OCI-LY7 (cell line): ENCODE measurements around the gene MYOC. TPM values are rescaled to one million over a fixed set of nuclear protein-coding genes. Genes with fewer than 3 reads are reported as not detected.

Experiments
- BruUV-seq: library from RNA; stranded (reverse); fragments of 400-500 nt; replicated peaks from 2 replicates; lab custom pipeline; 2021; lab: Mats Ljungman, UMichigan
- CTCF ChIA-PET: fragments of 300-600 bp; sonication (Branson Sonifier 250); formaldehyde crosslinking; loops from one replicate; lab custom pipeline; 2022; ENCODE audit warnings: antibody characterized with exemption; ENCODE audit not compliant: unreplicated experiment; lab: Charles Lee
- POLR2A ChIA-PET: fragments of 300-600 bp; sonication (Branson Sonifier 250); formaldehyde crosslinking; loops from one replicate; lab custom pipeline; 2022; ENCODE audit warnings: antibody characterized with exemption; lab: Charles Lee
- DNase-seq: peaks from one replicate; pipeline ENCODE4 v3.0.0-alpha.2; 2015; ENCODE audit warnings: low spot score
- H2AFZ ChIP-seq: fragments of 200-600 bp; sonication (generic), shearing (Covaris generic); 2 replicates; pipeline ENCODE4 v1.6.1; 2014; ENCODE audit warnings: mild to moderate bottlenecking, antibody characterized with exemption, low read length, moderate library complexity
- H3K27ac ChIP-seq: fragments of 200-600 bp; sonication (generic); 2 replicates; pipeline ENCODE4 v1.5.1; 2014; ENCODE audit warnings: mixed run types, low read depth, mild to moderate bottlenecking, moderate library complexity, low read length, inconsistent platforms; ENCODE audit not compliant: poor library complexity, severe bottlenecking
- H3K36me3 ChIP-seq: fragments of 200-600 bp; sonication (generic); 2 replicates; pipeline ENCODE4 v1.6.1; 2014; ENCODE audit warnings: mild to moderate bottlenecking, antibody characterized with exemption, low read length, moderate library complexity, mixed read lengths; ENCODE audit not compliant: insufficient read depth
- H3K4me1 ChIP-seq: fragments of 200-600 bp; sonication (generic); 2 replicates; pipeline ENCODE4 v1.5.1; 2014; ENCODE audit warnings: mild to moderate bottlenecking, low read length; ENCODE audit not compliant: insufficient read depth, poor library complexity, severe bottlenecking
- H3K4me2 ChIP-seq: fragments of 200-600 bp; sonication (generic); 2 replicates; pipeline ENCODE4 v1.6.1; 2014; ENCODE audit warnings: mild to moderate bottlenecking, low read length
- H3K4me3 ChIP-seq: fragments of 200-600 bp; sonication (generic); 2 replicates; pipeline ENCODE4 v1.5.1; 2014; ENCODE audit warnings: mild to moderate bottlenecking, low read depth, low read length; ENCODE audit not compliant: poor library complexity, severe bottlenecking
- H3K79me2 ChIP-seq: fragments of 200-600 bp; sonication (generic); 2 replicates; pipeline ENCODE4 v1.6.1; 2016; ENCODE audit warnings: low read depth, mild to moderate bottlenecking, low read length, moderate library complexity, mixed read lengths; ENCODE audit not compliant: insufficient read depth
- H3K9me2 ChIP-seq: fragments of 200-600 bp; sonication (generic); 2 replicates; pipeline ENCODE4 v1.6.1; 2016; ENCODE audit warnings: mild to moderate bottlenecking, low read length, mixed read lengths; ENCODE audit not compliant: insufficient read depth
- H3K9me3 ChIP-seq: fragments of 200-600 bp; sonication (generic); 2 replicates; pipeline ENCODE4 v1.6.1; 2014; ENCODE audit warnings: mild to moderate bottlenecking, mixed run types, low read length, mixed read lengths
- H4K20me1 ChIP-seq: fragments of 200-600 bp; sonication (generic); 2 replicates; pipeline ENCODE4 v1.6.1; 2014; ENCODE audit warnings: mild to moderate bottlenecking, antibody characterized with exemption, low read length, moderate library complexity, mixed read lengths; ENCODE audit not compliant: insufficient read depth
- CTCF ChIP-seq: fragments of 200-600 bp; sonication (generic); conservative IDR thresholded peaks from 2 replicates; pipeline ENCODE4 v1.5.1; 2014; ENCODE audit warnings: mild to moderate bottlenecking, antibody characterized with exemption, low read length, moderate library complexity, mixed read lengths
- EZH2phosphoT487 ChIP-seq: fragments of 200-600 bp; sonication (generic); IDR thresholded peaks from 2 replicates; pipeline ENCODE4 v1.6.1; 2018; ENCODE audit warnings: low read depth, borderline replicate concordance, mild to moderate bottlenecking, mixed run types, antibody characterized with exemption, low read length, moderate library complexity, mixed read lengths
- intact Hi-C: fragments of 100-400 bp; cut with micrococcal nuclease; formaldehyde crosslinking; loops from one replicate; pipeline ENCODE4 v1.10.0; 2022; ENCODE audit not compliant: unreplicated experiment
- total RNA-seq, 2 experiments: library from RNA; depleted of rRNA in 1 of 2; stranded (reverse); fragments of >200 nt in 1 of 2; shearing (Covaris generic) in 1 of 2; gene quantifications; 2 replicates each; pipeline ENCODE4 v1.2.3, GENCODE V29; 2014 to 2022

The MYOC gene
- total RNA-seq, 2 experiments from 2014 or later = not detected

- H2AFZ ChIP-seq = no peak overlapping the region
- no peak overlapping the region for H3K27ac ChIP-seq
- H3K4me3 ChIP-seq = no peak overlapping the region
- ChIA-PET CTCF (no interaction called here), POLR2A (interaction anchor here (0.6 kb wide), 1 partner anchor 29 kb away, joined by 4 read pairs; no protein-coding TSS in a partner anchor)
- BruUV-seq = no TSS peak
- H3K36me3 ChIP-seq = no peaks in the 10 kb centered on the region
- no peak for DNase-seq
- H3K4me2 ChIP-seq = no peak overlapping the region
- intact Hi-C loops = no loop called here
- H4K20me1 ChIP-seq = no peaks in the 10 kb centered on the region
- no peaks in the 10 kb centered on the region for H3K9me2 ChIP-seq
- no peaks in the 10 kb centered on the region for H3K4me1 ChIP-seq
- H3K9me3 ChIP-seq = no peaks in the 10 kb centered on the region
- H3K79me2 ChIP-seq = no peaks in the 10 kb centered on the region
- TF ChIP-seq CTCF (no peak), EZH2phosphoT487 (no peak)
Measured at GRCh38 chr1:171613282-171613681, 39.2 kb downstream of the MYOC start.

GRCh38 chr1:171611306-171611705, 41.2 kb downstream of the MYOC start:
- H3K4me3 ChIP-seq = no peak overlapping the region
- H3K4me1 ChIP-seq = no peaks in the 10 kb centered on the region
- no peak for DNase-seq
- ChIA-PET POLR2A (no interaction called here), CTCF (no interaction called here)
- H3K27ac ChIP-seq = no peak overlapping the region
- no peak overlapping the region for H2AFZ ChIP-seq
- intact Hi-C loops = no loop called here
- no peaks in the 10 kb centered on the region for H3K9me2 ChIP-seq
- H3K79me2 ChIP-seq = no peaks in the 10 kb centered on the region
- no peaks in the 10 kb centered on the region for H4K20me1 ChIP-seq
- no peaks in the 10 kb centered on the region for H3K36me3 ChIP-seq
- TF ChIP-seq EZH2phosphoT487 = no peak
- no peak for TF ChIP-seq CTCF
- H3K4me2 ChIP-seq = no peak overlapping the region
- H3K9me3 ChIP-seq = no peaks in the 10 kb centered on the region
- no TSS peak for BruUV-seq

- no peaks in the 10 kb centered on the region for H3K9me3 ChIP-seq
- intact Hi-C loops = no loop called here
- no peak overlapping the region for H3K27ac ChIP-seq
- no peaks in the 10 kb centered on the region for H3K9me2 ChIP-seq
- H2AFZ ChIP-seq = no peak overlapping the region
- H3K79me2 ChIP-seq = no peaks in the 10 kb centered on the region
- no TSS peak for BruUV-seq
- H3K4me2 ChIP-seq = no peak overlapping the region
- CTCF ChIA-PET = no interaction called here
- POLR2A ChIA-PET = no interaction called here
- no peak for DNase-seq
- H3K4me1 ChIP-seq = no peaks in the 10 kb centered on the region
- no peaks in the 10 kb centered on the region for H3K36me3 ChIP-seq
- TF ChIP-seq EZH2phosphoT487 (no peak), CTCF (no peak)
- no peak overlapping the region for H3K4me3 ChIP-seq
- H4K20me1 ChIP-seq = no peaks in the 10 kb centered on the region
Measured at GRCh38 chr1:171610385-171610784, 42.1 kb downstream of the MYOC start.
